Suprapubic skin (tissue), 4 donors: ENCODE measurements around the gene LARGE1. TPM values are rescaled to one million over a fixed set of nuclear protein-coding genes. Genes with fewer than 3 reads are reported as not detected.

Experiments used
- DNase-seq, 2 donors: peaks; one replicate each; pipeline ENCODE4 v3.0.0-alpha.2; 2019; ENCODE audit warnings: low spot score in 2 of 2
- H3K27ac ChIP-seq: fragments of 200-600 bp; sonication (generic); one replicate; pipeline ENCODE4 v1.5.1; 2019
- H3K27me3 ChIP-seq: fragments of 200-600 bp; sonication (generic); one replicate; pipeline ENCODE4 v1.5.1; 2019
- H3K36me3 ChIP-seq: fragments of 200-600 bp; sonication (generic); one replicate; pipeline ENCODE4 v1.5.1; 2019
- H3K4me1 ChIP-seq: fragments of 200-600 bp; sonication (generic); one replicate; pipeline ENCODE4 v1.5.1; 2019
- H3K4me3 ChIP-seq: fragments of 200-600 bp; sonication (generic); one replicate; pipeline ENCODE4 v1.5.1; 2019; ENCODE audit warnings: mild to moderate bottlenecking
- H3K9me3 ChIP-seq: fragments of 200-600 bp; sonication (generic); one replicate; pipeline ENCODE4 v1.5.1; 2019
- CTCF ChIP-seq, 2 donors: fragments of 200-600 bp in 1 of 2; fragments of 450-650 bp in 1 of 2; sonication (generic) in 1 of 2; IDR thresholded peaks; one replicate each; pipeline ENCODE4 v1.5.1; 2016 to 2019; ENCODE audit warnings: antibody characterized with exemption in 2 of 2, mild to moderate bottlenecking in 1 of 2, moderate library complexity in 1 of 2
- EP300 ChIP-seq: sonication (generic); formaldehyde crosslinking; IDR thresholded peaks from one replicate; pipeline ENCODE4 v1.6.1; 2017; ENCODE audit warnings: antibody characterized with exemption
- POLR2A ChIP-seq, 2 donors: fragments of 450-650 bp; IDR thresholded peaks; one replicate each; pipeline ENCODE4 v1.6.1; 2017; ENCODE audit warnings: antibody characterized with exemption in 2 of 2, mild to moderate bottlenecking in 2 of 2, moderate library complexity in 2 of 2
- POLR2AphosphoS5 ChIP-seq, 3 donors: sonication (generic); formaldehyde crosslinking; IDR thresholded peaks; one replicate each; pipeline ENCODE4 v1.6.1; 2017; ENCODE audit warnings: antibody characterized with exemption in 3 of 3
- WGBS: methylation state at CpG from one replicate; pipeline ENCODE4 v1.1.5; 2018; 5-methylcytosine and 5-hydroxymethylcytosine counted together
- total RNA-seq, 4 donors: library from RNA; depleted of rRNA; stranded (reverse); fragments of >200 nt; gene quantifications; one replicate each; pipeline ENCODE4 v1.1.0, GENCODE V29; 2016

The LARGE1 gene
- total RNA-seq, 4 donors from 2014 or later = 12.1 to 41.6 (median 21.1) TPM

- TF ChIP-seq EP300 = no peak
- TF ChIP-seq POLR2AphosphoS5 (IDR thresholded peaks at IDR 0.05) = no peak
- no peak for TF ChIP-seq POLR2A (IDR thresholded peaks at IDR 0.05)
- TF ChIP-seq CTCF (IDR thresholded peaks at IDR 0.05) = no peak
- H3K4me3 ChIP-seq = no peak overlapping the region
- H3K9me3 ChIP-seq = no peaks in the 10 kb centered on the region
- H3K4me1 ChIP-seq = peaks cover 13% of the 10 kb centered on the region
- WGBS = 87% methylated on average over 7 of the region's 7 CpGs
- no peak for DNase-seq
- no peaks in the 10 kb centered on the region for H3K27me3 ChIP-seq
- no peak overlapping the region for H3K27ac ChIP-seq
- H3K36me3 ChIP-seq = no peaks in the 10 kb centered on the region
Measured at GRCh38 chr22:33874206-33874605, 46.1 kb downstream of the LARGE1 start.

GRCh38 chr22:33873666-33874065 lies 46.6 kb downstream of the LARGE1 start:
- H3K4me3 ChIP-seq = no peak overlapping the region
- H3K4me1 ChIP-seq = peaks cover 13% of the 10 kb centered on the region
- DNase-seq = no peak
- no peaks in the 10 kb centered on the region for H3K27me3 ChIP-seq
- H3K27ac ChIP-seq = no peak overlapping the region
- TF ChIP-seq EP300 (no peak), POLR2AphosphoS5 (IDR thresholded peaks at IDR 0.05) (no peak), CTCF (IDR thresholded peaks at IDR 0.05) (no peak), POLR2A (IDR thresholded peaks at IDR 0.05) (no peak)
- no peaks in the 10 kb centered on the region for H3K9me3 ChIP-seq
- no peaks in the 10 kb centered on the region for H3K36me3 ChIP-seq
- WGBS = 72% methylated on average over 2 of the region's 2 CpGs

GRCh38 chr22:33873186-33873585 lies 47.1 kb downstream of the LARGE1 start:
- H3K9me3 ChIP-seq = no peaks in the 10 kb centered on the region
- 21% methylated on average over 14 of the region's 14 CpGs for WGBS
- H3K36me3 ChIP-seq = no peaks in the 10 kb centered on the region
- H3K27me3 ChIP-seq = no peaks in the 10 kb centered on the region
- peaks cover 13% of the 10 kb centered on the region for H3K4me1 ChIP-seq
- H3K27ac ChIP-seq = no peak overlapping the region
- no peak for DNase-seq
- TF ChIP-seq POLR2A (IDR thresholded peaks at IDR 0.05) (no peak), EP300 (no peak), CTCF (IDR thresholded peaks at IDR 0.05) (no peak), POLR2AphosphoS5 (IDR thresholded peaks at IDR 0.05) (no peak)
- no peak overlapping the region for H3K4me3 ChIP-seq

- 75% methylated on average over 8 of the region's 8 CpGs for WGBS
- Histone ChIP-seq H3K27me3 (no peaks in the 10 kb centered on the region), H3K4me3 (no peak overlapping the region), H3K36me3 (no peaks in the 10 kb centered on the region), H3K4me1 (peaks cover 13% of the 10 kb centered on the region), H3K9me3 (no peaks in the 10 kb centered on the region), H3K27ac (no peak overlapping the region)
- TF ChIP-seq POLR2AphosphoS5 (IDR thresholded peaks at IDR 0.05) (no peak), EP300 (no peak), POLR2A (IDR thresholded peaks at IDR 0.05) (no peak), CTCF (IDR thresholded peaks at IDR 0.05) (no peak)
- DNase-seq = no peak
Measured at GRCh38 chr22:33871935-33872334, 48.3 kb downstream of the LARGE1 start.

GRCh38 chr22:33869946-33870345 lies 50.3 kb downstream of the LARGE1 start:
- 84% methylated on average over 2 of the region's 2 CpGs for WGBS
- Histone ChIP-seq H3K27ac (no peak overlapping the region), H3K9me3 (no peaks in the 10 kb centered on the region), H3K4me1 (peaks cover 13% of the 10 kb centered on the region), H3K4me3 (no peak overlapping the region), H3K36me3 (no peaks in the 10 kb centered on the region), H3K27me3 (no peaks in the 10 kb centered on the region)
- no peak for TF ChIP-seq EP300
- TF ChIP-seq CTCF (IDR thresholded peaks at IDR 0.05) = no peak
- TF ChIP-seq POLR2AphosphoS5 (IDR thresholded peaks at IDR 0.05) = no peak
- no peak for TF ChIP-seq POLR2A (IDR thresholded peaks at IDR 0.05)
- DNase-seq = no peak
